Measurements from ENCODE around the gene KCNMA1. TPM values are rescaled to one million over a fixed set of nuclear protein-coding genes. Genes with fewer than 3 reads are reported as not detected.

The KCNMA1 gene
- total RNA-seq, 1 donor from 2014 or later: 95.5 TPM

DNA sequence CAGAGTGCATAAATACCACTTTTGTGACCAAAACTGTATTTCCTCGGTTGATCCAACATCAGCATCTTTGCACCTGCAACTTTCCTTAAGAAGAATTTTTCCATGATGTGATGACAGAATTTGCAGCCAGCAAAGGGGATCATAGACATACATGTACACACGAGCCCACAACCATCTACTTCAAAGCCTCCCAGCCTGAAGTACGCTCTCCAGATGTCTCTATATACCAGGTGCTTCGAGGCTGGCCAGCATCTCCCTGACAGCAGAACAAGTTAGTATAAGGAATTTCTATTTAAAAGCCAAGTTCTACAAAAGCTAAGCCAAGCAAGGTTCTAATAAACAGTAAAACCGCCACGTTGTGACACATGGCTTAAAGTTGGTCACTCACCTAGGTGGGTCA lies 328.5 kb downstream of the KCNMA1 start:
- Mint-ChIP-seq H3K36me3 (ENCODE audit: unreplicated experiment) (no peaks in the 10 kb centered on the region), H3K4me3 (ENCODE audit: unreplicated experiment) (no peak overlapping the region), H3K4me1 (ENCODE audit: unreplicated experiment) (peaks cover 13% of the 10 kb centered on the region), H3K27ac (ENCODE audit: unreplicated experiment) (no peak overlapping the region), H3K27me3 (ENCODE audit: unreplicated experiment) (no peaks in the 10 kb centered on the region), H3K9me3 (ENCODE audit: unreplicated experiment) (no peaks in the 10 kb centered on the region)
- TF ChIP-seq, protein P1, sequence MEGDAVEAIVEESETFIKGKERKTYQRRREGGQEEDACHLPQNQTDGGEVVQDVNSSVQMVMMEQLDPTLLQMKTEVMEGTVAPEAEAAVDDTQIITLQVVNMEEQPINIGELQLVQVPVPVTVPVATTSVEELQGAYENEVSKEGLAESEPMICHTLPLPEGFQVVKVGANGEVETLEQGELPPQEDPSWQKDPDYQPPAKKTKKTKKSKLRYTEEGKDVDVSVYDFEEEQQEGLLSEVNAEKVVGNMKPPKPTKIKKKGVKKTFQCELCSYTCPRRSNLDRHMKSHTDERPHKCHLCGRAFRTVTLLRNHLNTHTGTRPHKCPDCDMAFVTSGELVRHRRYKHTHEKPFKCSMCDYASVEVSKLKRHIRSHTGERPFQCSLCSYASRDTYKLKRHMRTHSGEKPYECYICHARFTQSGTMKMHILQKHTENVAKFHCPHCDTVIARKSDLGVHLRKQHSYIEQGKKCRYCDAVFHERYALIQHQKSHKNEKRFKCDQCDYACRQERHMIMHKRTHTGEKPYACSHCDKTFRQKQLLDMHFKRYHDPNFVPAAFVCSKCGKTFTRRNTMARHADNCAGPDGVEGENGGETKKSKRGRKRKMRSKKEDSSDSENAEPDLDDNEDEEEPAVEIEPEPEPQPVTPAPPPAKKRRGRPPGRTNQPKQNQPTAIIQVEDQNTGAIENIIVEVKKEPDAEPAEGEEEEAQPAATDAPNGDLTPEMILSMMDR (IDR thresholded peaks at IDR 0.05): no peak
- no peak for DNase-seq (ENCODE audit: extremely low spot score, unreplicated experiment)

DNA sequence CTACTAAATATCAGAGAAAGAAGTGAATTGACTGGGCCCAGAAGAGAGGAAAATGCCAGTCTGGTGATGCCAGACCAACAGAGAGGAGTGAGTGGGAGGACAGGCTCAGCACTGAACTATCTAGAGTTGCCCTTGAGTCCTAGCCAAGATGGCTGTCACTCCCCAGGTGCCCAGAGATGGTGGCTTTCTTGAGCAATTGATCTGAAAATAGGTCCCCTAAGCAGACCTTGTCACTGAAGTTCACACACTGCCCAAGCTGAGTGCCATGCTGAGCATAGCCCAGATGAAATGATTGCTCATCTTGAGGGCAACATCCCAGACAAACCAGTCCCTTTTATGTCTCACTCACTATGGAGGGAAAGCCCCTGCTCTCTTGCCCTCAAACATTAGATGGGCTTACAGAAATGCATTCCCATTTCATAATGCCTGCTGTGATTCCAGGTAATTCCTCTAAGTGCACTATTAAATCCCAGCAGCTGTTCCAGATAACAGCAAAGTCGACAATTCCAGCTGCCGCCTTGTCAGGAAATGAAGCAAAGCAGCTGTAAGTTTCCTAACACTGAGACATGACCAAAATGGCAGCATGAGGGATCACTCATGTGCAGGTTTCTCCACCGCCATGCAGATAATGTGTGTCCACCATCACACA lies 329.4 kb downstream of the KCNMA1 start:
- no peaks in the 10 kb centered on the region for H3K36me3 Mint-ChIP-seq (ENCODE audit: unreplicated experiment)
- H3K9me3 Mint-ChIP-seq (ENCODE audit: unreplicated experiment): no peaks in the 10 kb centered on the region
- H3K27ac Mint-ChIP-seq (ENCODE audit: unreplicated experiment): no peak overlapping the region
- H3K27me3 Mint-ChIP-seq (ENCODE audit: unreplicated experiment): no peaks in the 10 kb centered on the region
- TF ChIP-seq, protein P1 (IDR thresholded peaks at IDR 0.05): no peak
- no peak overlapping the region for H3K4me3 Mint-ChIP-seq (ENCODE audit: unreplicated experiment)
- peaks cover 18% of the 10 kb centered on the region for H3K4me1 Mint-ChIP-seq (ENCODE audit: unreplicated experiment)
- no peak for DNase-seq (ENCODE audit: extremely low spot score, unreplicated experiment)

DNA sequence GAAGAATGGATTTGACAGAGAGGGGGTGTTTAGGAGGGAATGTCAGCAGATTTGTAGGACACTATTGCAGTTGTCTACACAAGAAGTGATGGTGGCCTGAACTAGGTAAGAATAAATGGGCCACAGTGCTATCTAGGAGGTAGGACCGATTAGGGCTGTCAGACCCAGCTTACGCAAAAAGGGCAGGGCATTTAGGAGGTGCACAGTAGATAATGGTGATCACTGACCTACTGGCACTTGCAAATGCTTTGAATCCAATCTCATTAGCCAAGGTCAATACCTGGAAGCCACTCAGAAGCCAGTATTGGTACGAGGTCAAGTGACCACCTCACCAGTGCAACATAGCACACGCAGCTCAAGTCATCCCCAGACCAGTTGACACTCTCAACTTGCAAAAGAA lies 330.9 kb downstream of the KCNMA1 start:
- Mint-ChIP-seq H3K9me3 (ENCODE audit: unreplicated experiment) (no peaks in the 10 kb centered on the region), H3K4me1 (ENCODE audit: unreplicated experiment) (peaks cover 23% of the 10 kb centered on the region), H3K27ac (ENCODE audit: unreplicated experiment) (no peak overlapping the region), H3K27me3 (ENCODE audit: unreplicated experiment) (no peaks in the 10 kb centered on the region), H3K4me3 (ENCODE audit: unreplicated experiment) (no peak overlapping the region), H3K36me3 (ENCODE audit: unreplicated experiment) (no peaks in the 10 kb centered on the region)
- DNase-seq (ENCODE audit: extremely low spot score, unreplicated experiment): no peak
- TF ChIP-seq, protein P1 (IDR thresholded peaks at IDR 0.05): no peak

DNA sequence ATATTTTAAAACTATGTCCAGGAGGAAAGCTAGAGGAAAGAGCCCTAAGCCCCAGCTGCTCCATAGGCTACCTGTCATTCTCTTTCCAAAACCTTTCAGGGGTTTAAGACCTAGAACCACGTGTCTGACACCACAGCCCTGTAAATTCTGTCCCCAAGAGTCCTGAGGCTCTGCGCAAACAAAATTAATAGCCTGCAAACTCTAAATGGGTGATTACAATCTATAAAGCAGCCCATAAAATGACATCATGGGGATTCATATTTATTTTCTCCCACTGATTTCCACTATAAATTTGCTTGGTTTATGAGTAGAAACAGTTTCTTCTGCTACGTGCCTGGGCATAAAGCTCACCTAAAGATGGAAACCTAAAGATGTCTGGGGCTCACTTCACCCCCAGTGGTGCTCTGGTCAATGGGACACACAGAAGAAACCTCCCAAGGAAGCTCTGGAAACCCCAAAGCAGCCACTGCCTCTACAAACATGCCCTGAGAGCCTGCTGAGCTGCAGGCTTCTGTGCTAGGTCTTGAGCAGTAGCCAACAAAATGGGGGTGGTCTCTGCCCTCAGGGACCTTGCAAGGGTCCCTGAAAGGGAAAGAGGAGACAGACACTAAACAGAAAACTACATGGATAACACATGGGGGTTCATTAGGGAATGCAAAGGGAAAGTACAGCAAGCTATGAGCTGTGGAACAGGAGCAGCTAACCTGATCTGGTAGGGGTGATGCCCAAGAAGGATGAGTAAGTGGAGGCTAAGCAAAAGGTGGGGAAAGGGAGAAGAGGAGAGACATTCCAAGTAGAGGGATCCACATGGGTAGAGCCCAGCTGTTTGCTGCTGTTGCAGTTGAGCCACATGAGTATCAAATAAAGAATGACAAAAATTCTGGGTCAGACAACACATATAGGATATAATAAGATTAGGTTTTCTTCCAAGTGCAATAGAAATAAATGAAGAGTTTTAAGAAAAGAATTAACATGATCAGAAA lies 331.7 kb downstream of the KCNMA1 start:
- Mint-ChIP-seq H3K27me3 (ENCODE audit: unreplicated experiment) (no peaks in the 10 kb centered on the region), H3K36me3 (ENCODE audit: unreplicated experiment) (no peaks in the 10 kb centered on the region), H3K4me1 (ENCODE audit: unreplicated experiment) (peaks cover 30% of the 10 kb centered on the region), H3K27ac (ENCODE audit: unreplicated experiment) (no peak overlapping the region), H3K4me3 (ENCODE audit: unreplicated experiment) (no peak overlapping the region), H3K9me3 (ENCODE audit: unreplicated experiment) (no peaks in the 10 kb centered on the region)
- no peak for DNase-seq (ENCODE audit: extremely low spot score, unreplicated experiment)
- TF ChIP-seq, protein P1 (IDR thresholded peaks at IDR 0.05): no peak

DNA sequence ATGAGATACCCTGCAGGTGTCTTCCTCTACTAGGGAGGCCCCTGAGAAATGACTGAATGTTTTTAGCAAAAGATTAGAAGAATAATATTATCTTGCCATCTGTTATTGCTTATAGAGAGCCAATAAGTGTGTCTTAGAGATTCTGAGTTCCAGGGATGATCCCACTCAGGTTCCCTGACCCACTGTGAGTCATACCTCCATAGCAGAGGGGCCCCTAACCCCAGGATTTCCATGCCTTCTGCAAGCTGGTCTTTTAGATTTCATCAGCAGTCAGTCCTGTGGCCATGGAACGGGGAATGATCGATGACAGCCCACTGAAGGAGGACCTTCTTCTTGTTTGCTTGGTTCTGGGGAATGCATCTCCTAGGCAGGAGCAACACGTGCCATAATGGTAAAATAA lies 333.4 kb downstream of the KCNMA1 start:
- no peak overlapping the region for H3K27ac Mint-ChIP-seq (ENCODE audit: unreplicated experiment)
- H3K36me3 Mint-ChIP-seq (ENCODE audit: unreplicated experiment): no peaks in the 10 kb centered on the region
- no peak for DNase-seq (ENCODE audit: extremely low spot score, unreplicated experiment)
- no peaks in the 10 kb centered on the region for H3K9me3 Mint-ChIP-seq (ENCODE audit: unreplicated experiment)
- H3K4me3 Mint-ChIP-seq (ENCODE audit: unreplicated experiment): no peak overlapping the region
- H3K27me3 Mint-ChIP-seq (ENCODE audit: unreplicated experiment): no peaks in the 10 kb centered on the region
- TF ChIP-seq, protein P1 (IDR thresholded peaks at IDR 0.05): no peak
- peaks cover 37% of the 10 kb centered on the region for H3K4me1 Mint-ChIP-seq (ENCODE audit: unreplicated experiment)

Data from osteocyte (in vitro differentiated cells).